ENCODE measurements around the gene PIGO. TPM values are rescaled to one million over a fixed set of nuclear protein-coding genes. Genes with fewer than 3 reads are reported as not detected.
A peak's percentile ranks its signal among the peaks of the same experiment; 100 is the strongest.

The PIGO gene
- total and polyA plus RNA-seq, 12 donors: 8.2 to 12.3 (median 10.3) TPM

GRCh38 chr9:35115680-35116538 lies 19.5 kb upstream of the PIGO start, which contains the start of gene ATOSB:
Gene ATOSB, minus strand, starts transcription at chr9:35115862. Its CDS starts 7,588 bp downstream, at chr9:35108274.
- peak within 1 kb of the TSS; percentile 79 to 98 (median 94) for H3K27ac ChIP-seq
- H3K27me3 ChIP-seq: no peaks in the 10 kb centered on the region
- DNase-seq (peak; percentile 96), ATAC-seq (peak; percentile 62 to 84 (median 72))
- intact Hi-C loops (cut with DNase I): loop anchor here (1.0 to 10.0 kb wide), 16 partner anchors 45 to 441 kb away; partner anchors contain the start of gene UNC13B (in 4 of the 10)
- H3K4me3 ChIP-seq: peak within 1 kb of the TSS; percentile 45 to 78 (median 66)
- no peaks in the 10 kb centered on the region for H3K36me3 ChIP-seq
- TF ChIP-seq CTCF (IDR thresholded peaks at IDR 0.05): no peak
- peaks cover 10 to 55% (median 46%) of the 10 kb centered on the region in 9 donors for H3K4me1 ChIP-seq
- 1% methylated on average over 54 of the region's 54 CpGs for WGBS, 2 donors
- no peaks in the 10 kb centered on the region for H3K9me3 ChIP-seq

- peak; percentile 66 to 78 for DNase-seq
- intact Hi-C loops (cut with DNase I): loop anchor here in 8 of 10 donors (5.0 to 10.0 kb wide), 12 partner anchors 43 to 442 kb away; partner anchors contain the start of genes UNC13B (in 4 of the 8) and VCP (in 1 of the 8)
- H3K27ac ChIP-seq: peak overlapping the region; percentile 79 to 98 (median 94)
- peak in 5 of 8 donors; percentile 3 to 22 (median 16) for ATAC-seq
- 21 to 23% methylated on average over 12 of the region's 12 CpGs for WGBS, 2 donors
- peak overlapping the region; percentile 45 to 78 (median 66) for H3K4me3 ChIP-seq
- H3K4me1 ChIP-seq: peaks cover 17 to 64% (median 54%) of the 10 kb centered on the region in 9 donors
- H3K9me3 ChIP-seq: no peaks in the 10 kb centered on the region
- no peaks in the 10 kb centered on the region for H3K36me3 ChIP-seq
- no peak for TF ChIP-seq CTCF (IDR thresholded peaks at IDR 0.05)
- H3K27me3 ChIP-seq: no peaks in the 10 kb centered on the region
These were observed 18.6 kb upstream of the PIGO start for GRCh38 chr9:35114840-35115628.

GRCh38 chr9:35114113-35114839 lies 17.9 kb upstream of the PIGO start:
- intact Hi-C loops (cut with DNase I): loop anchor here in 6 of 10 donors (5.0 to 10.0 kb wide), 7 partner anchors 42 to 441 kb away; partner anchors contain the start of gene VCP (in 1 of the 6)
- ATAC-seq (peak; percentile 2 to 47 (median 21)), DNase-seq (peak; percentile 75 to 89)
- Histone ChIP-seq H3K9me3 (no peaks in the 10 kb centered on the region), H3K27me3 (no peaks in the 10 kb centered on the region), H3K36me3 (no peaks in the 10 kb centered on the region), H3K27ac (peak overlapping the region; percentile 79 to 98 (median 94)), H3K4me3 (peak overlapping the region in 9 of 10 donors; percentile 45 to 78 (median 67)), H3K4me1 (peaks cover 17 to 71% (median 55%) of the 10 kb centered on the region in 9 donors)
- TF ChIP-seq CTCF (IDR thresholded peaks at IDR 0.05): no peak
- 11 to 16% methylated on average over 5 of the region's 5 CpGs for WGBS, 2 donors
